NT2/D1 (cell line): ENCODE data around the gene MT1E.

Experiments
- YY1 ChIP-seq: IDR thresholded peaks from 2 replicates; pipeline ENCODE4 v1.6.1; 2011; ENCODE audit not compliant: insufficient read length, insufficient read depth
- ZNF274 ChIP-seq: IDR thresholded peaks from 2 replicates; pipeline ENCODE4 v1.6.1; 2011; ENCODE audit warnings: mild to moderate bottlenecking, low read depth, low read length

DNA sequence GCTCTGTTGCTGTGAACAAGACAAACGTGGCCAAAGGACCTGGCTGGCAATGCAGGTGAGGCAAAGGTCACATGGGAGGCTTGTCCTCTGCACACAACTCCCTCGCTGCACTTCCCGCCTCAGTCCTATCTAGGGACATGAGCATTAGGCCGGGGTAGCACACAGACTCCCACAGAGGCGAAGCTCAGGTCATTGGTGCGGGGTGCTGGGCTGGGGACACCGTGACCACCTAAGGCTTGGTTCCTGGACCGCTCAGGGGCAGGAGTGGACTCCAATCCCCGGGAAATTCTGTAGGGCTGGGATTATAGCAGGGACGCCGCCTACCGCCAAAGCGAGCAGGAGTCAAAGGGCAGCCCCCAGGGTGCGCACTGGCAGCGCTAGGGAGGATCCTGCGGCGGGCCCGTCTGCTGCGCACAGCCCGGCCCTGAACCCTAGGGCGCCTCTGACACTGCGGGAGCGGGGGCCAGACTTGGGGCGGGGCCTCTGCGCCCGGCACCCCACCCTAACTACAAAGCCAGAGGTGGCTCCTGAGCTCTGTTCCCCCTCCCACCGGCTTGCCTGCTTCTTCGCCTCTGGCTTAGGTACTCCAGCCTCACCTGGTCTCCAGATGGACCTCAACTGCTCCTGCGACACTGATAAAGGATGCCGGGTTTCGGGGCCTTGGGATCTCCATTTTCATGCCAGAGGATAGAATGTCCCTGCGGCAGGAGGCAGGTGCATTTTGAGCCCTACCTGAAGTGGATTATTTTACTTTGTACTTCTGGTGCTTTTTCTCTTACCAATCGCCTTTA, 22.3 kb downstream of the MT1E start:
- TF ChIP-seq YY1 (no peak), ZNF274 (no peak)
